Measurements from ENCODE around the gene HLF. TPM values are rescaled to one million over a fixed set of nuclear protein-coding genes. Genes with fewer than 3 reads are reported as not detected.

Gene HLF
- total RNA-seq, 2 experiments from 2014 or later: 0.19 to 0.32 TPM

- no peak for DNase-seq
- no peak overlapping the region for H3K27ac Mint-ChIP-seq
- peaks cover 21% of the 10 kb centered on the region for H3K4me1 Mint-ChIP-seq
- no peak overlapping the region for H3K4me3 Mint-ChIP-seq
- H3K9me3 Mint-ChIP-seq: peaks cover 5% of the 10 kb centered on the region
- no peaks in the 10 kb centered on the region for H3K36me3 Mint-ChIP-seq
- H3K27me3 Mint-ChIP-seq: peaks cover 5% of the 10 kb centered on the region
Observed at GRCh38 chr17:55347341-55347740, 82.6 kb downstream of the HLF start.

GRCh38 chr17:55348749-55349354, 84.1 kb downstream of the HLF start:
- H3K36me3 Mint-ChIP-seq: no peaks in the 10 kb centered on the region
- H3K27ac Mint-ChIP-seq: no peak overlapping the region
- H3K9me3 Mint-ChIP-seq: peaks cover 5% of the 10 kb centered on the region
- H3K4me3 Mint-ChIP-seq: no peak overlapping the region
- peaks cover 15% of the 10 kb centered on the region for H3K4me1 Mint-ChIP-seq
- peak; percentile 25 for DNase-seq
- peaks cover 5% of the 10 kb centered on the region for H3K27me3 Mint-ChIP-seq

GRCh38 chr17:55350825-55351205, 86.1 kb downstream of the HLF start:
- no peak for DNase-seq
- Mint-ChIP-seq H3K4me1 (peaks cover 7% of the 10 kb centered on the region), H3K27me3 (peaks cover 5% of the 10 kb centered on the region), H3K27ac (no peak overlapping the region), H3K4me3 (no peak overlapping the region), H3K36me3 (no peaks in the 10 kb centered on the region), H3K9me3 (peaks cover 4% of the 10 kb centered on the region)

GRCh38 chr17:55351226-55351625, 86.5 kb downstream of the HLF start:
- peaks cover 5% of the 10 kb centered on the region for H3K27me3 Mint-ChIP-seq
- H3K4me3 Mint-ChIP-seq: no peak overlapping the region
- no peak for DNase-seq
- peaks cover 7% of the 10 kb centered on the region for H3K4me1 Mint-ChIP-seq
- no peak overlapping the region for H3K27ac Mint-ChIP-seq
- H3K9me3 Mint-ChIP-seq: peaks cover 4% of the 10 kb centered on the region
- H3K36me3 Mint-ChIP-seq: no peaks in the 10 kb centered on the region

GRCh38 chr17:55354010-55354409, 89.2 kb downstream of the HLF start:
- Mint-ChIP-seq H3K4me1 (peaks cover 3% of the 10 kb centered on the region), H3K36me3 (no peaks in the 10 kb centered on the region), H3K4me3 (no peak overlapping the region), H3K27ac (no peak overlapping the region), H3K27me3 (peaks cover 4% of the 10 kb centered on the region), H3K9me3 (no peaks in the 10 kb centered on the region)
- DNase-seq: no peak

- Mint-ChIP-seq H3K27ac (no peak overlapping the region), H3K4me3 (no peak overlapping the region), H3K4me1 (peaks cover 2% of the 10 kb centered on the region), H3K27me3 (peaks cover 4% of the 10 kb centered on the region), H3K9me3 (no peaks in the 10 kb centered on the region), H3K36me3 (no peaks in the 10 kb centered on the region)
- DNase-seq: no peak
Observed at GRCh38 chr17:55354941-55355340, 90.2 kb downstream of the HLF start.

- H3K9me3 Mint-ChIP-seq: peaks cover 10% of the 10 kb centered on the region
- DNase-seq: peak; percentile 49
- no peak overlapping the region for H3K4me3 Mint-ChIP-seq
- H3K36me3 Mint-ChIP-seq: no peaks in the 10 kb centered on the region
- peaks cover 8% of the 10 kb centered on the region for H3K27me3 Mint-ChIP-seq
- H3K4me1 Mint-ChIP-seq: peaks cover 2% of the 10 kb centered on the region
- no peak overlapping the region for H3K27ac Mint-ChIP-seq
Observed at GRCh38 chr17:55356434-55357328, 91.9 kb downstream of the HLF start.

GRCh38 chr17:55360971-55361370, 96.2 kb downstream of the HLF start:
- Mint-ChIP-seq H3K9me3 (peaks cover 11% of the 10 kb centered on the region), H3K4me3 (no peak overlapping the region)
- DNase-seq: no peak

GRCh38 chr17:55363033-55363432, 98.3 kb downstream of the HLF start:
- no peak for DNase-seq
- peaks cover 4% of the 10 kb centered on the region for H3K27me3 Mint-ChIP-seq
- H3K4me1 Mint-ChIP-seq: no peaks in the 10 kb centered on the region
- peaks cover 3% of the 10 kb centered on the region for H3K36me3 Mint-ChIP-seq
- no peak overlapping the region for H3K4me3 Mint-ChIP-seq
- H3K27ac Mint-ChIP-seq: no peak overlapping the region
- H3K9me3 Mint-ChIP-seq: peaks cover 11% of the 10 kb centered on the region

More at GRCh38 chr17:55360971-55361370, 96.2 kb downstream of the HLF start:
- no peak overlapping the region for H3K27ac Mint-ChIP-seq
- H3K36me3 Mint-ChIP-seq: peaks cover 3% of the 10 kb centered on the region
- peaks cover 2% of the 10 kb centered on the region for H3K4me1 Mint-ChIP-seq
- peaks cover 8% of the 10 kb centered on the region for H3K27me3 Mint-ChIP-seq

- Mint-ChIP-seq H3K27me3 (peaks cover under 1% of the 10 kb centered on the region), H3K9me3 (peaks cover 5% of the 10 kb centered on the region), H3K4me3 (no peak overlapping the region), H3K4me1 (peaks cover 2% of the 10 kb centered on the region), H3K27ac (no peak overlapping the region), H3K36me3 (peaks cover 3% of the 10 kb centered on the region)
- no peak for DNase-seq
Observed at GRCh38 chr17:55366020-55366481, 101.3 kb downstream of the HLF start.

- Mint-ChIP-seq H3K9me3 (peaks cover 6% of the 10 kb centered on the region), H3K27ac (no peak overlapping the region), H3K4me3 (no peak overlapping the region), H3K27me3 (peaks cover 4% of the 10 kb centered on the region), H3K36me3 (peaks cover 4% of the 10 kb centered on the region), H3K4me1 (peaks cover 2% of the 10 kb centered on the region)
- no peak for DNase-seq
Observed at GRCh38 chr17:55368706-55369105, 103.9 kb downstream of the HLF start.

Other genes with a start within 250 kb of the HLF start
- gene MMD, start 156.9 kb downstream of the HLF start, total RNA-seq: 10 to 100 TPM; 26.6 to 26.8 TPM
- not detected for gene SMIM36, start 246.5 kb downstream of the HLF start, total RNA-seq